Urothelium cell line (cell line): ENCODE results near the gene HMOX1.
"Not testable (repeated sequence)": the region's sequence is repeated elsewhere in the genome, so short reads cannot be mapped to it uniquely, and the experiment has no call there.

Source experiments
- DNase-seq: peaks from one replicate; pipeline ENCODE4 v3.0.0; 2011; ENCODE audit warnings: low spot score, mixed read lengths
- FAIRE-seq: peaks from 2 replicates; lab custom pipeline; 2011; peaks lifted over from hg19 to GRCh38; lab: Jason Lieb, UNC

The HMOX1 gene

GRCh38 chr22:35431483-35432227 is 50.8 kb downstream of the HMOX1 start:
- DNase-seq, result no peak
- FAIRE-seq, result no peak

- no peak for FAIRE-seq
These were observed 51.5 kb downstream of the HMOX1 start for GRCh38 chr22:35432228-35432905.

GRCh38 chr22:35434061-35434710 is 53.3 kb downstream of the HMOX1 start:
- FAIRE-seq (no peak), DNase-seq (no peak)

More at GRCh38 chr22:35432228-35432905, 51.5 kb downstream of the HMOX1 start:
- DNase-seq, result no peak

GRCh38 chr22:35435201-35435740 is 54.4 kb downstream of the HMOX1 start:
- no peak for FAIRE-seq

GRCh38 chr22:35436421-35436820 is 55.5 kb downstream of the HMOX1 start:
- FAIRE-seq, result no peak
- no peak for DNase-seq

More at GRCh38 chr22:35435201-35435740, 54.4 kb downstream of the HMOX1 start:
- no peak for DNase-seq

GRCh38 chr22:35437049-35437448 is 56.2 kb downstream of the HMOX1 start:
- FAIRE-seq, result no peak
- DNase-seq, result peak; percentile 30

- FAIRE-seq, result peak; percentile 99
These were observed 57.9 kb downstream of the HMOX1 start for GRCh38 chr22:35438673-35439364.

GRCh38 chr22:35439365-35439717 is 58.4 kb downstream of the HMOX1 start:
- FAIRE-seq, result peak; percentile 74
- no peak for DNase-seq

More at GRCh38 chr22:35438673-35439364, 57.9 kb downstream of the HMOX1 start:
- DNase-seq, result not testable (repeated sequence)

- FAIRE-seq (no peak), DNase-seq (no peak)
These were observed 59.2 kb downstream of the HMOX1 start for GRCh38 chr22:35440129-35440528.

GRCh38 chr22:35441489-35442100 is 60.7 kb downstream of the HMOX1 start:
- no peak for FAIRE-seq
- DNase-seq, result no peak

- DNase-seq, result no peak
- FAIRE-seq, result peak; percentile 13
These were observed 61.6 kb downstream of the HMOX1 start for GRCh38 chr22:35442471-35442870.

GRCh38 chr22:35443338-35443737 is 62.4 kb downstream of the HMOX1 start:
- DNase-seq (no peak), FAIRE-seq (no peak)
